H1 (cell line): ENCODE measurements around the gene RANBP3L. TPM values are rescaled to one million over a fixed set of nuclear protein-coding genes. Genes with fewer than 3 reads are reported as not detected.

Experiments
- CTCF ChIA-PET: fragments of 300-600 bp; sonication (Branson Sonifier 250); formaldehyde crosslinking; loops from one replicate; lab custom pipeline; 2021; ENCODE audit not compliant: partially characterized antibody; lab: Charles Lee
- POLR2A ChIA-PET: fragments of 300-600 bp; sonication (Branson Sonifier 250); formaldehyde crosslinking; loops from one replicate; lab custom pipeline; 2021; ENCODE audit warnings: inconsistent platforms; ENCODE audit not compliant: partially characterized antibody; lab: Charles Lee
- DNase-seq, 2 experiments: peaks; one replicate each; pipeline versions ENCODE4 v3.0.0 to v3.0.0-alpha.2; 2010 to 2022; ENCODE audit warnings: low spot score in 2 of 2, low read depth in 1 of 2, mixed read lengths in 1 of 2
- FAIRE-seq: peaks from 2 replicates; lab custom pipeline; 2011; peaks lifted over from hg19 to GRCh38; lab: Jason Lieb, UNC
- H2AFZ ChIP-seq: 2 replicates; pipeline ENCODE4 v1.8.1; 2012; ENCODE audit warnings: low read length, inconsistent platforms
- H2AK5ac ChIP-seq: 2 replicates; pipeline ENCODE4 v1.6.1; 2013; ENCODE audit warnings: low read depth, low read length
- H2BK120ac ChIP-seq: replicated peaks from 2 replicates; pipeline ENCODE3; 2013; ENCODE audit warnings: low read depth, low read length, inconsistent platforms
- H2BK12ac ChIP-seq: 2 replicates; pipeline ENCODE4 v1.6.1; 2013; ENCODE audit warnings: low read depth, low read length
- H2BK15ac ChIP-seq: 2 replicates; pipeline ENCODE4 v1.6.1; 2013; ENCODE audit warnings: low read length
- H2BK20ac ChIP-seq: 2 replicates; pipeline ENCODE4 v1.6.1; 2013; ENCODE audit warnings: low read length
- H2BK5ac ChIP-seq: 2 replicates; pipeline ENCODE4 v1.6.1; 2013; ENCODE audit warnings: low read depth, low read length
- H3K14ac ChIP-seq: 2 replicates; pipeline ENCODE4 v1.6.1; 2013; ENCODE audit warnings: inconsistent platforms; ENCODE audit not compliant: insufficient read length
- H3K18ac ChIP-seq: 2 replicates; pipeline ENCODE4 v1.6.1; 2013; ENCODE audit warnings: low read length; ENCODE audit errors: extremely low read depth
- H3K23ac ChIP-seq: 2 replicates; pipeline ENCODE4 v1.6.1; 2013; ENCODE audit warnings: inconsistent platforms; ENCODE audit not compliant: insufficient read length
- H3K23me2 ChIP-seq: 2 replicates; pipeline ENCODE4 v1.6.1; 2013; ENCODE audit warnings: low read depth, low read length
- H3K27ac ChIP-seq: 2 replicates; pipeline ENCODE4 v1.6.1; 2011; ENCODE audit warnings: low read depth, low read length, inconsistent platforms
- H3K27me3 ChIP-seq, 4 experiments: replicated peaks in 1 of 4; 1 replicate in 1 of 4; 2 replicates in 3 of 4; pipeline versions ENCODE4 v1.6.1 to v1.8.1; 2011 to 2013; ENCODE audit warnings: low read length in 3 of 4, mild to moderate bottlenecking in 3 of 4, inconsistent platforms in 2 of 4, mixed read lengths in 2 of 4, moderate library complexity in 1 of 4; ENCODE audit not compliant: control insufficient read depth in 3 of 4, insufficient read depth in 3 of 4; ENCODE audit errors: extremely low read depth in 1 of 4
- H3K36me3 ChIP-seq, 4 experiments: 2 replicates each; pipeline versions ENCODE4 v1.6.1 to v1.8.1; 2011 to 2013; ENCODE audit warnings: mild to moderate bottlenecking in 4 of 4, low read length in 3 of 4, moderate library complexity in 2 of 4, control low read depth in 1 of 4, inconsistent platforms in 1 of 4; ENCODE audit not compliant: insufficient read depth in 4 of 4, control insufficient read depth in 2 of 4
- H3K4ac ChIP-seq: replicated peaks from 2 replicates; pipeline ENCODE3; 2013; ENCODE audit warnings: low read length, low read depth, mixed read lengths, inconsistent platforms; ENCODE audit not compliant: insufficient read length
- H3K4me1 ChIP-seq, 4 experiments: replicated peaks in 1 of 4; 1 replicate in 1 of 4; 2 replicates in 3 of 4; pipeline versions ENCODE4 v1.6.1 to v1.8.1; 2011 to 2013; ENCODE audit warnings: low read length in 3 of 4, inconsistent platforms in 2 of 4, mixed read lengths in 1 of 4; ENCODE audit not compliant: insufficient read depth in 4 of 4, control insufficient read depth in 3 of 4
- H3K4me2 ChIP-seq, 2 experiments: 2 replicates each; pipeline versions ENCODE4 v1.6.1 to v1.8.1; 2011 to 2013; ENCODE audit warnings: low read depth in 2 of 2, low read length in 2 of 2, control low read depth in 1 of 2, inconsistent platforms in 1 of 2, mild to moderate bottlenecking in 1 of 2; ENCODE audit not compliant: insufficient read depth in 1 of 2
- H3K4me3 ChIP-seq, 4 experiments: fragments of 200-600, 300-600 bp in 1 of 4; sonication (generic), shearing (Covaris generic), sonication (Bioruptor Twin) in 1 of 4; 2 replicates each; pipeline versions ENCODE4 v1.5.1 to v1.8.1; 2011 to 2016; ENCODE audit warnings: low read length in 4 of 4, low read depth in 3 of 4, control low read depth in 2 of 4, inconsistent platforms in 2 of 4, mild to moderate bottlenecking in 2 of 4, mixed read lengths in 1 of 4, moderate library complexity in 1 of 4; ENCODE audit not compliant: insufficient read depth in 2 of 4; ENCODE audit errors: extremely low read depth in 1 of 4
- H3K56ac ChIP-seq: replicated peaks from 2 replicates; pipeline ENCODE3; 2013; ENCODE audit warnings: low read depth, mild to moderate bottlenecking, mixed read lengths, low read length, inconsistent platforms; ENCODE audit not compliant: insufficient read length
- H3K79me1 ChIP-seq: 2 replicates; pipeline ENCODE4 v1.6.1; 2013; ENCODE audit warnings: low read depth, low read length, control low read depth
- H3K79me2 ChIP-seq, 2 experiments: 2 replicates each; pipeline versions ENCODE4 v1.6.1 to v1.8.1; 2012 to 2013; ENCODE audit warnings: low read length in 2 of 2, mild to moderate bottlenecking in 2 of 2, inconsistent platforms in 1 of 2; ENCODE audit not compliant: insufficient read depth in 2 of 2, control insufficient read depth in 1 of 2
- H3K9ac ChIP-seq, 4 experiments: replicated peaks in 1 of 4; 1 replicate in 1 of 4; 2 replicates in 3 of 4; pipeline versions ENCODE4 v1.6.1 to v1.8.1; 2011 to 2013; ENCODE audit warnings: low read depth in 3 of 4, low read length in 3 of 4, control low read depth in 2 of 4, mild to moderate bottlenecking in 2 of 4, moderate library complexity in 2 of 4, inconsistent platforms in 1 of 4; ENCODE audit errors: extremely low read depth in 1 of 4
- H3K9me3 ChIP-seq, 2 experiments: 2 replicates each; pipeline versions ENCODE4 v1.6.1 to v1.8.1; 2012 to 2013; ENCODE audit warnings: mild to moderate bottlenecking in 2 of 2, moderate library complexity in 2 of 2, control low read depth in 1 of 2, inconsistent platforms in 1 of 2, low read depth in 1 of 2, low read length in 1 of 2, mixed read lengths in 1 of 2; ENCODE audit not compliant: insufficient read depth in 2 of 2
- H4K20me1 ChIP-seq, 2 experiments: replicated peaks in 1 of 2; 2 replicates each; pipeline versions ENCODE3 to v1.8.1; 2011 to 2013; ENCODE audit warnings: inconsistent platforms in 2 of 2, low read length in 2 of 2, mild to moderate bottlenecking in 1 of 2; ENCODE audit not compliant: insufficient read depth in 2 of 2, control insufficient read depth in 1 of 2
- H4K5ac ChIP-seq: 2 replicates; pipeline ENCODE4 v1.6.1; 2013; ENCODE audit warnings: low read length, low read depth, mixed read lengths, inconsistent platforms; ENCODE audit not compliant: insufficient read length
- H4K8ac ChIP-seq: 2 replicates; pipeline ENCODE4 v1.8.0; 2013; ENCODE audit warnings: mild to moderate bottlenecking, moderate library complexity, low read length, inconsistent platforms; ENCODE audit not compliant: insufficient read depth; ENCODE audit errors: extremely low read depth
- H4K91ac ChIP-seq: replicated peaks from 2 replicates; pipeline ENCODE3; 2013; ENCODE audit warnings: low read length, mixed read lengths, inconsistent platforms; ENCODE audit not compliant: insufficient read length
- ASH2L ChIP-seq: fragments of 200-600, 300-600 bp; sonication (generic); IDR thresholded peaks from one replicate; pipeline ENCODE4 v1.7.1; 2017; ENCODE audit warnings: low read length
- BCL11A ChIP-seq, 2 experiments: IDR thresholded peaks; one replicate each; pipeline ENCODE4 v1.6.1; 2011; ENCODE audit warnings: low read depth in 2 of 2, low read length in 2 of 2, mild to moderate bottlenecking in 2 of 2
- BRCA1 ChIP-seq: IDR thresholded peaks from 2 replicates; pipeline ENCODE4 v1.6.1; 2012; ENCODE audit warnings: low read depth, low read length, improper control_type of control experiment
- CBX8 ChIP-seq: fragments of 300-800, 300-1000 bp; sonication (generic); IDR thresholded peaks from 2 replicates; pipeline ENCODE4 v1.7.1; 2016; ENCODE audit warnings: low read depth, low read length, borderline replicate concordance
- CREB1 ChIP-seq: IDR thresholded peaks from 2 replicates; pipeline ENCODE4 v1.6.1; 2012; ENCODE audit warnings: inconsistent platforms
- KDM1A ChIP-seq: fragments of 200-600, 300-600 bp; sonication (generic); IDR thresholded peaks from 2 replicates; pipeline ENCODE4 v1.7.1; 2016; ENCODE audit warnings: mild to moderate bottlenecking, low read length, borderline replicate concordance
- MAFK ChIP-seq: IDR thresholded peaks from 2 replicates; pipeline ENCODE4 v1.6.1; 2012; ENCODE audit warnings: low read depth, mild to moderate bottlenecking, improper control_type of control experiment, low read length
- RNF2 ChIP-seq: fragments of 200-900, 300-1000 bp; sonication (generic); IDR thresholded peaks from 2 replicates; pipeline ENCODE4 v1.7.1; 2016; ENCODE audit warnings: borderline replicate concordance, low read depth, mild to moderate bottlenecking, antibody characterized with exemption, low read length; ENCODE audit not compliant: poor library complexity, severe bottlenecking; ENCODE audit errors: missing control alignments
- SAP30 ChIP-seq: fragments of 300-600 bp; sonication (generic); IDR thresholded peaks from 2 replicates; pipeline ENCODE4 v1.7.1; 2012; ENCODE audit warnings: low read length, moderate library complexity, mild to moderate bottlenecking, inconsistent platforms; ENCODE audit not compliant: insufficient read depth, insufficient replicate concordance
- SP2 ChIP-seq: IDR thresholded peaks from 2 replicates; pipeline ENCODE4 v1.6.1; 2012; ENCODE audit warnings: mild to moderate bottlenecking, low read length, inconsistent platforms
- polyA plus RNA-seq, 7 experiments: library from polyadenylated mRNA; depleted of rRNA in 3 of 7; stranded (reverse) in 5 of 7; unstranded in 2 of 7; fragments of >200 nt in 5 of 7; fragments of 200-250 nt in 2 of 7; gene quantifications; 1 replicate in 5 of 7; 2 replicates in 1 of 7; 4 replicates in 1 of 7; pipeline versions ENCODE4 v1.2.1 to v1.2.3, GENCODE V29; 2011 to 2013; ENCODE audit warnings: missing spikeins in 2 of 7, mixed read lengths in 2 of 7
- total RNA-seq: library from RNA; stranded (reverse); fragmentation: NEBNext Ultra II Directional; extraction: Animal tissue kit (Norgen Biotek cat#: 25700); gene quantifications from 2 replicates; pipeline ENCODE4 v1.2.1, GENCODE V29; 2021

The RANBP3L gene
- total and polyA plus RNA-seq, 2 of the 8 experiments (the other 6 are each of a cell fraction or from before 2014, with no cell fraction given), result not detected

DNA sequence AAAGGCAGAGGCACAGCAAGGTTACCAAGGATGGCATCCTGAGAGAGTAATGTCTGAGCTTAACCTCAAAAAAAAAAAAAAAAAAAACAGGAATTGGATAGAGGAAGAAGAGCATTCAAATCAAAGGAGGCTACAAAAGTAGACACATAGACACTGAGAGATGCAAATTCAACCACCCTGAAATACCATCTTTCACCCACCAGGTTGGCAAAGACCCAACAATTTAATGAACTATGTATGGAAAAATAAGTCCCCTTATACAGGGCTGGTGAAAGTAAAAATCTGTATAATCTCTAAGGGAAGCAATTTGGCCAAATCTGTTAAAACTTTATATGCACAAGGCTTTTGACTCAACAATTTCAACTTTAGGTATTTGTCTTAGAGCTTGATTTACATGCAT, 64.9 kb downstream of the RANBP3L start:
- FAIRE-seq, result no peak
- Histone ChIP-seq H3K79me2 (peaks cover 0 to 2% of the 10 kb centered on the region in 2 experiments; a peak in 1 of 4 replicates), H3K4me3 (no peak overlapping the region), H3K36me3 (no peaks in the 10 kb centered on the region), H4K8ac (no peak overlapping the region), H3K14ac (no peak overlapping the region), H2AFZ (no peak overlapping the region), H3K4me1 (peaks cover 0 to 3% (median 0%) of the 10 kb centered on the region in 4 experiments; a peak in 1 of 7 replicates), H3K56ac (no peak overlapping the region), H2BK12ac (no peak overlapping the region), H3K9ac (no peak overlapping the region), H3K4me2 (no peak overlapping the region), H4K5ac (no peak overlapping the region), H3K23me2 (peaks cover 2% of the 10 kb centered on the region; the same call in 1 of the 2 replicates), H3K79me1 (no peaks in the 10 kb centered on the region), H3K4ac (no peak overlapping the region), H2BK5ac (no peak overlapping the region), H3K23ac (no peak overlapping the region), H3K27me3 (no peaks in the 10 kb centered on the region), H3K27ac (no peak overlapping the region), H4K20me1 (no peaks in the 10 kb centered on the region), H2BK15ac (no peak overlapping the region), H2BK120ac (no peak overlapping the region), H2BK20ac (no peak overlapping the region), H4K91ac (no peak overlapping the region), H3K9me3 (no peaks in the 10 kb centered on the region), H3K18ac (no peak overlapping the region), H2AK5ac (no peak overlapping the region)
- TF ChIP-seq CREB1, result no peak
- TF ChIP-seq SAP30, result no peak
- TF ChIP-seq BRCA1, result no peak
- TF ChIP-seq MAFK, result no peak
- TF ChIP-seq SP2, result no peak
- no peak for TF ChIP-seq CBX8
- TF ChIP-seq RNF2, result no peak
- TF ChIP-seq ASH2L, result no peak
- no peak for TF ChIP-seq BCL11A (IDR thresholded peaks at IDR 0.05; ENCODE audit: low read depth in 2 of 2, low read length in 2 of 2)
- no peak for TF ChIP-seq KDM1A
- CTCF ChIA-PET, result interaction anchor here (0.7 to 1.5 kb wide), 2 partner anchors 22 to 161 kb away, joined by 3 to 4 read pairs; no protein-coding TSS in a partner anchor
- DNase-seq, result no peak
- POLR2A ChIA-PET, result no interaction called here
